Choroid plexus epithelial cell (primary cell): ENCODE results near the gene MACROH2A1.

ENCODE experiments used
- DNase-seq: peaks from one replicate; pipeline ENCODE4 v3.0.0-alpha.2; 2010; ENCODE audit warnings: low read depth
- H3K4me3 ChIP-seq: 2 replicates; pipeline ENCODE4 v1.5.1; 2011; ENCODE audit warnings: low read depth, mild to moderate bottlenecking, control low read depth, low read length, moderate library complexity
- TF ChIP-seq, protein P1 (sequence below): conservative IDR thresholded peaks from 2 replicates; pipeline ENCODE4 v1.5.1; 2011; ENCODE audit warnings: low read depth, mild to moderate bottlenecking, control low read depth, inconsistent platforms, low read length, moderate library complexity

Gene MACROH2A1

DNA sequence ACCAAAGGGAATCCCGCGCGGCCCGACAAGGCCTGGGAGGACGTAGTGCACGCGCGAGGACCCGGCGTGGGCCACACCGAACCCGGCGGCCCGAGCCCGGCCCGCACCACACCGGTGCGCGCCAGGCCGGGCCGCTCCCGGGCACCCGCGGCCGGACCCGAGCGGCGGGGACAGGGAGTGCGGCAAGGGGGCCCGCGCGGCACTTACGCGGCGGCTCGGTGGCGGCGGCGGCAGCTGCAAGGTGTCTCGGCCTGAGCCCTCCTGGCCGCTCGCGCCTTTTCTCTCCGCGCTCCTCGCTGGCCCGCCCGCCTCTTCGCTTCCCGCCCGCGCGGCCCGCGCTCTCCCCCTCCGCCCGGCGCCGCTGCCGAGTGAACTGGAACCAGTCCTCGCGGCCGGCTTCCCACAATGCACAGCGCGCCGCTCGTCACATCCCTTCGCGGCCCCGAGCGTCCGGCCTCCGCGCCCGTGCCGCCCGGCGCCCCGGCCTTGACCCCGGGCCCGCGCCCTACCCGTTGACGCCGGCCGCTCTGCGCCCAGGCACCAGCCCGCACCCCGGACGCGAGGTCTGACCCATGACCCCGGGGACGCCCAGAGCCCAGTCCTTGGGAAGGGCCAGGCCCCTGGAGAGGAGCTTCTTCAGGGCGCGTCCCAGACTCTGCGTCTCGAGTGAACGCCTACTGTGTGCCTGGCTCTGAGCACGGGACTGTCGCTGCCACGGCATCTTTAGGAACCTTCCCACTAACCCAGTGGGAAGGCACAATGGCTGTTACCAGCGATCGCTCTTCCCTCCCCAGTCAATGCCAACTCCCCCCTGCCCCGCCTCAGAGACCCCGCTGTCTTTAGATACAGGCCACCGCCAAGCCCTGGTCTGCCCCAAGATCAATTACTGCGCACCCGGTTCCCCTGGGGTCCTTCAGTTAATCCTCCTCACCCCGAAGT is at the start of gene MACROH2A1:
Gene MACROH2A1 (minus strand): TSS at position 377 of the 939 bp plus-strand sequence. CDS start 10,138 bp downstream, outside the sequence.
- peak within 1 kb of the TSS; percentile 83 for H3K4me3 ChIP-seq
- TF ChIP-seq, protein P1, sequence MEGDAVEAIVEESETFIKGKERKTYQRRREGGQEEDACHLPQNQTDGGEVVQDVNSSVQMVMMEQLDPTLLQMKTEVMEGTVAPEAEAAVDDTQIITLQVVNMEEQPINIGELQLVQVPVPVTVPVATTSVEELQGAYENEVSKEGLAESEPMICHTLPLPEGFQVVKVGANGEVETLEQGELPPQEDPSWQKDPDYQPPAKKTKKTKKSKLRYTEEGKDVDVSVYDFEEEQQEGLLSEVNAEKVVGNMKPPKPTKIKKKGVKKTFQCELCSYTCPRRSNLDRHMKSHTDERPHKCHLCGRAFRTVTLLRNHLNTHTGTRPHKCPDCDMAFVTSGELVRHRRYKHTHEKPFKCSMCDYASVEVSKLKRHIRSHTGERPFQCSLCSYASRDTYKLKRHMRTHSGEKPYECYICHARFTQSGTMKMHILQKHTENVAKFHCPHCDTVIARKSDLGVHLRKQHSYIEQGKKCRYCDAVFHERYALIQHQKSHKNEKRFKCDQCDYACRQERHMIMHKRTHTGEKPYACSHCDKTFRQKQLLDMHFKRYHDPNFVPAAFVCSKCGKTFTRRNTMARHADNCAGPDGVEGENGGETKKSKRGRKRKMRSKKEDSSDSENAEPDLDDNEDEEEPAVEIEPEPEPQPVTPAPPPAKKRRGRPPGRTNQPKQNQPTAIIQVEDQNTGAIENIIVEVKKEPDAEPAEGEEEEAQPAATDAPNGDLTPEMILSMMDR: no peak
- DNase-seq: peak; percentile 85

DNA sequence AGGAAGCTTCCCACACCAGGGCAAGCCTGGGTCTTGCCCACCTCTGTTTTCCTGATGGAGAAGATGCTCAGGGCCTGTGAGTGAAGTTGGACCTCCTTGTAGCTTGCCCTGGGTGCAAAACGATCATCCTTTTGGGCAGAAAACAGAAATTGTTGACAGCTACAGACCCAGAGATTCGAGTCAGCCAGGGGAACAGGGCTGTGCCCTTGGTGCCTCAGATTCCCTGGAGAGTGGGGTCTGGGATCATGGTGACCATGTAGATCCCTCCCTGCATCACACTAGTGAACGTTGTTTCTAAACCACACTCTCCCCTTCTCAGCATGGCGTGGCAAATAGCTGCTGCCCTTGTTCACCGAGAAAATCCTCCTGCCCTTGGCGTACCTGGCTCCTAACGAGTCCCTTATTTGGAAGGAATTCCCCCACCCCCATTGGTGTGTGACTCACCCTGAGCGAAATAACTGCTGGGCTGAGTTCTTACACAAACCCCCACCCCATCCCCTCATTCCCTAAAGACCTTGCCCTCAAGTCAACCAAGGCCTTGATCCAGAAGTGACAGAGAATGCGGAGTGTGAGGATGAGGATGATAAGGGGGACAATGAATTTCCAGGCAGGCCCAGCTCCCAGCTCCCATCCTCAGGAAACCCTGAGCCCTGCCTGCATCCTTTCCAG is 49.2 kb upstream of the MACROH2A1 start:
- no peak for DNase-seq
- TF ChIP-seq, protein P1: no peak
- no peak overlapping the region for H3K4me3 ChIP-seq

DNA sequence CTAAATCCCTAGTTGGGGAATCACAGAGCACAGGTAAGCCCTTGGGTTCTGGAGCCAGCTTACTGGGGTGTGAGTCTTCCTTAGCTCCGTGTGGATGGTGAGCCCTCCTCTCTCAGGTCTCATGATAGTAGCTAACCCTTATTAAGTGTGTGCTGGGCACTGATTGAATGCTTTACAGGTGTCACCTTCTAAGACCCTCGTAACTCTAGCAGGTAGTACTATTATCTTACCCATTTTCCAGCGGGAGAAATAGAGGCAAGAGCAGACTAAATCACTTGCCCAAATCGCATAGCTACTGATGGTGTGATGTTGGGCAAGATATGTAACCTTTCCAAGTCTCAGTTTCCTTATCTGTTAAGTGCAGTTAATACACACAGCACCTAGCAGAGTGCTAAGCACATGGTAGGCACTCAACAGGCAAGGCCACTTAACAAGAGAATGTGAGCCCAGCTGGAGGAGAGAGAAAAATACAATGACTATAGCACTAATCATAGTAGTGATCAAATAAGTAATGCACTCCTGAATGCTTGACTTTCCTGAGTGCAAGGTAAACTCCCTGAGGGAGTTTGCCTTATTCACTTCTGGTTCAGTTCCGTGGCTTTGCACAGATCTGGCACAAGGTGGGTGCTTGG is 48.4 kb upstream of the MACROH2A1 start, which contains the start of gene DCANP1:
Gene DCANP1 (minus strand): TSS at position 51 of the 632 bp plus-strand sequence. CDS start 240 bp downstream, outside the sequence.
- DNase-seq: no peak
- TF ChIP-seq, protein P1: no peak
- H3K4me3 ChIP-seq: no peak within 1 kb of the TSS

DNA sequence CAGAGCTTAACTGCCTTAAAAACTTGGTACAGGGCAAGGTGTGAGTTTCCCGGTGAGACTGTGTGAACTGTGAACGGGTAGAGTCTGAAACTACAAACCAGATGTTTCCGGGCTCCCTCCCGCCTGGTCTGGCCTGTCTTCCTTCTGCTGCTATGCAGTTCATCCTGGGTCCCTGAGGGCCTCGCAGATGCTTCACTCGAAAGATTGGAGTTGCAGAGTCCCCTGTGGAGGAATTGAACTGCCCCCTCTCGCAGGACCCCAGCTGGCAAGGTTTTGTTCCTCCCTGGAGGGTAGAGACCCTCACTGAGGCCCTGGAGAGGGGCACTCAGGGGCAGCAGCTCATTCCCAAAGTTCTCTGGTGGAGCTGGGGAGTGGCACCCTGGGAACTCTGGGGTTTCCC is 47.6 kb upstream of the MACROH2A1 start:
- no peak overlapping the region for H3K4me3 ChIP-seq
- TF ChIP-seq, protein P1: no peak
- no peak for DNase-seq

DNA sequence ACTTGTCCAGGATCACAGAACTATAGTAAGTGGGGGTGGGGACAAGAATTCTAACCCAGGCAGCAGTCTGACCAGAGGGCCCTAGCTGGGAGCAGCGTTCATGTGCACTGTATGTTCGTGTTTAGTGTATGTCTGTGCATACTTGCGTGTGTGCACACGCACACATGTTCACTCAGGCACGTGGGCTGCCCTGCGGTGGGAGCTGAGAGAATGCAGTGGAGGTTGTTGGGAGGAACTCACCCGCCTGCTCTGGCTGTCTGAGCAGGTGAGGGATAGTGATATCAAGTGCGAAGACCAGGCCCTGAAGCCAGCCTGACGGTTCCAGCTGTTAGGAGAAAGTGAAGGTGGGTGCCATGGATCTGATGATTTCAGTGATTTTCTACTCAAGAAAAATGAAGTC is 47.2 kb upstream of the MACROH2A1 start:
- DNase-seq: no peak
- no peak overlapping the region for H3K4me3 ChIP-seq
- TF ChIP-seq, protein P1: no peak

DNA sequence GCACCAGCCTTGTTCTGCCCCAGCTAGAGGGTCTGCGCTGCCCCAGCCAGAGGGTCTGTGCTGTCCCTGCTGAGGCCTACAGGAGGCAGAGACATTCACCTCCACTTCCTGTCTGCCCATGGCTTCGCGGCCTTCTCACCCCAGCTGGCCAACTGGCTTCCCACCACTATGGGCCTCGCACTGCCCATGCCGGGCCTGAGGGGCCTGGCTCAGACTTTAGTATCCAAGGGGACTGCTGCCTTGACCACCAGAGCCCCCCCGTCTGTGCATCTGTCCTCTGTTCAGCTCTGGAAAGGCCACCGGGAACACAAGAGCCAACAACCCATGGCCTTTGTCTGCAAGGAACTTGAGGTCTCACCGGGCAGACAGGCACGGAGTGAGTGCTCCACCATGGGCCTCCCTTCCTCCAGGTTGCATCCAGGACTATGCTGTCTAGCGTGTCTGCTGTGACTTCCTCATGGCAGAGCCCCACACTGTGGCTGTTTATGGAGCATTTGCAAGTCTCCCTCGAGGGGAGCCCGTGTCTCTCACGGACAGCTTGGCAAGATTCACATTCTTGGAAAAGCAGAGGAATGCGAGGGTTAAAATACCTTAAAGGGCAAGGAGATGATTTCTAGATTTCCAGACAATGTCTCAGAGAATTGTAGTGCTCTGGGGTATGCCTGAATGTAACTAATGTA is 46.4 kb upstream of the MACROH2A1 start:
- TF ChIP-seq, protein P1: no peak
- no peak for DNase-seq
- no peak overlapping the region for H3K4me3 ChIP-seq
